Fibroblast of the conjunctiva (primary cell): ENCODE measurements around the gene HJURP.

Experiments used
- DNase-seq: peaks from one replicate; pipeline ENCODE4 v3.0.0-alpha.2; 2010; ENCODE audit warnings: low read depth

HJURP gene

DNA sequence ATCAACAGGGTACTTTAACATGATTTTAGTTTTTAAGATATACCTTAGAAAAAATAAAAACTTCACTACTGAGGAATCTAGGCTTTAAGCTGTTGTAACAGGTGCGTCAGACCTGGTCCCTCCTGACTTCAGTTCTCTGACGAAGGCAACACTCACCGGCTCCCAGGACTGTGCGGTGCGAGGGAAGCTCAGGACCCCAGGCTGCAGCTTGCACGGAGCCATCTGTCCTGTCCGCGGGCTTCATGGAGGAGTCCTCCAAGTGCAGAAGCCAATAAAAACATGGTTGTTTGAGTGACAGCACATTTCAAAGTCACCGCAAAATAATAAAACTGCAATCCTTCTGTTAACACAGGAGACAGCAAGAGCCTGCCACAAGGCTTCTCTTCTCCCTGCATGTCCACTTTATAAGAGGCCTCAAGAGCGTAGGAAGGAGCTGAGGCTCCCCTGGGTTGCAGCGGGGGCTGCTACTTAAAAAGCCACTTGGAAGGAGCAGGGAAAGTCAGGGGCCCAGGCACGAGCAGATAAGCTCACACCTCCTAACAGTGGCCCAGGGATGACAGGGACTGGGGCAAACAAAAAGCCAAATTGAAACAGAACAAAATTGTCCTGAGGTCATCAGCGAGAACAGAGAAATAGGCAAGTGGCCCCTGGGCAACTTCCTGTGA, 4.6 kb downstream of the HJURP start:
- no peak for DNase-seq

- no peak for DNase-seq
These were observed 6.1 kb downstream of the HJURP start for GRCh38 chr2:233848276-233848675.

- DNase-seq, result no peak
These were observed 7.0 kb downstream of the HJURP start for GRCh38 chr2:233847248-233847898.

DNA sequence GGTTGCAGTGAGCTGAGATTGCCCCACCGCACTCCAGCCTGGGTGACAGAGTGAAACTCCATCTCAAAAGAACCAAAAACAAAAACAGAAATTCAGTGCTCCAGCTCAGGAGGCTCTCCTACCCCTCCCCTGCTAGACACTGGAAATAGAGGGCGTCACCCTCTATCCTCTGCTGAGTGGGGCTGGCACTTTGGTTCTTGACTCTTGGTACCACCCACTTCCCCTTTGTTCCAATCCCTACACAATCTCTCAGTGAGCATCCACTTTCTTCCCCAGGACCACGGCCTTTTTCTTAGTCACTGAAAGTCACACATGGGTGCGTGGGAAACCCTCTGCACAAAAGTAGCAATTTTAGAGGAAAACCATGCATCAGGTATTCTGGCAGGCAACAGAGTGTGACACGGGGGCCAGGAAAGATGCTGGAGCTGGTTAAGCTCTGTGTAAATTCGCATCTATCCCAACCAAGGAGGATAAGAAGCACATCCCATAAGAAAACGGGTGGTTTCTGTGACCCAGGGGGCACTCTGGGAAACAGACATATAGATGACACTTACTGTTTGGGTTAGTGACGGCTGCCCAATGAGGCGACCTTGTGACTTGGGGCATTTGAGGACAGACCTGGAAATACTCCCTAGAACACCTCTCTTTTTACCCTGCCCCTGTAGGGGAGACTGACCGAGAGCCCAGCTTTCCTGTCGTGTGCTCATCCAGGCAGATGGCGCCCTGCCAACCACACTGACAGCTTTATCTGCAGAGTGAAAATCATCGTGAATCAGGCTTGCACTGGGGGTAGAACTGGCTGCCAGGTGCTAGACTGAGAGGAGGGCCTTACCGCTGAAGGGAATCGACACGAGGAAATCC, 7.7 kb downstream of the HJURP start:
- DNase-seq, result no peak

DNA sequence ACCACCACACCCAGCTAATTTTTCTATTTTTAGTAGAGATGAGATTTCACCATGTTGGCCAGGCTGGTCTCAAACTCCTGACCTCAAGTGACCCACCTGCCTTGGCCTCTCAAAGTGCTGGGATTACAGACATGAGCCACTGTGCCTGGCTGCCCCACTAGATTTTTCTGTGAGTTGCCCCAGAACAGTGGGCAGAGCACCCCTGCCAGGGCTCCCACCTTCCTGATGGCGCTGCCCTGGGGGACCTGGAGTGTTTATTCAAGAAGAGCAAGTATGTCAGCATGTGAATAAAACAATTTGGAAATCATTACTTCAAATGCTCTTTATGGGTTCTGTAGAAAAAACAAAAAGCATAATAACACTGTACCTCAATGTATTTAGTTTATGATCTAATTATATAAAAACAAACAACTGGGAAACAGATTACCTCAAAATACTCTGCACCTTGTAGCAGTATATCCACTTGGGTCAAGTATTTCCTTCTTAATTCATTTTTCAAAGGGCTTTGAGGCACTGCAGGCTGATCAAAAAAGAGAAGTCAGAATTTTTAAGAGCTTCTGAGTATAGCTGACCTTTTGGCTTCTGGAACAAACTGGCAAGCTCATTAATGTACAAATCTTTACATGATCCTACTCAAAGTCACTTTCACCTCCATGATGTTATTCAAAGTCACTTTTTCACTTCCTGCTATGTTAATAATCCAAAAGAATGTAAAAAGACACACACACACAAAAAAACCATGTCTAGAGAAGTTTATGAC, 8.9 kb downstream of the HJURP start:
- no peak for DNase-seq

DNA sequence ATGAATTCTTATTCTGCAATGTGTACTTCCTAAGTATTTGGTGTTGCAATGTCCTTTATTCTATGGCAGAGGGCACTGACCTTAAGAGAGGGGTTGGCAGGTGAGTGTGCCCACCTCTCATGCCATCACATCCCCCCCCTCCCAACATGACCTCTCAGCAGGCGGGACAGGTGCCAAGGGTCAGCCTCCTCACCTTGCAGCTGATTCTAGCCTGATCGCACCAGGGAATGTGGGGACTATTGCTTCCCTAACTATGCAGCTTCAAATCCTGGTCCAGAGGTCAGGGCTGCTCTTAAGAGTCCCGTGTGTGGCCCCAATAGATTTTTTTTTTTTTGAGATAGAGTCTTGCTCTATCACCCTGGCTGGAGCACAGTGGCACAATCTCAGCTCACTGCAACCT, 9.5 kb downstream of the HJURP start:
- no peak for DNase-seq

DNA sequence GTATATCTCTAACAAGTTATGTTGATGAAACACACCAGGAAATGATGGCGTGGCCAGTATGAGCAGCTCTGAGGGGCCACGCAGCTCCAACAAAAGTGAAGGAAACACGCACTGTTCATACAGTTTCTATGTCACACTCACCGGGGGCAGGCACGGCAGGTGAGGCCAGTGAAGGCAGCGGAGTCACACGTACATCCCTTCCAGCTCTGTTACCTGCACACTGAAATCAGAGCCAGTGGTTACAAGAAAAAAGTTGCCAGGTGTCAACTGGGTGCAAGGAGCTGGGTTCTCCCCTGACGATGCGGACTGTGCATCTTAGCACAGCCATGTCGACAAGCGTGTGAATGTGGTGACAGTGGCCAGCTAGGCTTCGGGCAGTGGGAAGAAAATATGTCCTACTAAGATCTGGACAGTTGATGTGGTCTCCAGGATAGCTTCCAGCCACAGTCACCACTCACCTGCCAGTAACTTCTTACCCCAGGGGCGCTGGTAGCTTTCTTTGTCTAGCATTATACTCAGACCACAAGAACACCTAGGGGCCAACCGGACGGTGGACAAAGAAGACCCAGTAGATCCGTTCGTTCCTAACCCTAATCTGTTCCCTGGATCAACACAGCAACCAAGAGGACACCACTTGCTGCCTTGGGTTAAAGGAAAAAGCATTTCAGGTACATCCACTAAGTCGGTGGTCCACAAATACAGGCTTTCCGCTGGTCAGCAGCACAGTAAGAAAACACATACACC, 10.1 kb downstream of the HJURP start:
- no peak for DNase-seq

DNA sequence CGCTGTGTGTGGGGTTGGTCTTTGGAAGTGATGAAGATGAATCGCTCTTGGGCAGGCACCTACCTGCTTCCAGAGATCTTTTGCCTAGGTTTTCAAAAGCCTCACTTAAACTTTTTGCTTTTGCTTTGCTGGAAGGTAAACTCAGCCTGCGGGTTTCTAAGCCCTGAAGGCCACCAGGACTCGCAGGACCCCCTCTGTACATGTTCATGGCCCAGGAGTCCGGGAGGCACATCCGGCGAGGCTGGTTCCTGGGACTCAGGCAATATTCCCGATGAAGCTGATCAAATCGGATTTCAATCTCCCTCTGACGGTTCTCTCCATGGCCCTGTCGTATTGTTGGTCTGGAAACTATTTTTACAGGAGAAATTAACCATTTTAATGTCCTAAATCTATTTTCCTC, 13.2 kb downstream of the HJURP start:
- no peak for DNase-seq

DNA sequence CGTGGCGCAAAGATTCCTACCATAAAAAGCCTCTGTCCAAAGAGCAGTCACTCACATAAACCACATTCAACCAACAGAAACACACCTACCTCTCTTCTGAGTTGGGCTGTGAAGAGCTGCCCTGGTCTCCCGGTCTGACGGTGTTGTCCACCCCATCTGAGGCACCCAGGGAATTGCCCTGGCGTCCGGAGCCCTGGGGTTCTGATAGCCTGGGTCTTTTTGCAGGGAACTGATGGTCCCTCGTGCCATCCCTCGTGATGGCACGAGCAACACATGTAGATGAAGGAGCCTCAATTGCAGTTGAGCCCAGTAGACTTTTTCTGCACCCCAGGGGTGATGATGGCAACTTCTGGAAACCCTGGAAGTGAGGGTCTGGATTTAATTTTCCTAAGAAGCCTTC, 13.8 kb downstream of the HJURP start:
- DNase-seq, result no peak

GRCh38 chr2:233839447-233839820, 14.9 kb downstream of the HJURP start:
- DNase-seq, result no peak

DNA sequence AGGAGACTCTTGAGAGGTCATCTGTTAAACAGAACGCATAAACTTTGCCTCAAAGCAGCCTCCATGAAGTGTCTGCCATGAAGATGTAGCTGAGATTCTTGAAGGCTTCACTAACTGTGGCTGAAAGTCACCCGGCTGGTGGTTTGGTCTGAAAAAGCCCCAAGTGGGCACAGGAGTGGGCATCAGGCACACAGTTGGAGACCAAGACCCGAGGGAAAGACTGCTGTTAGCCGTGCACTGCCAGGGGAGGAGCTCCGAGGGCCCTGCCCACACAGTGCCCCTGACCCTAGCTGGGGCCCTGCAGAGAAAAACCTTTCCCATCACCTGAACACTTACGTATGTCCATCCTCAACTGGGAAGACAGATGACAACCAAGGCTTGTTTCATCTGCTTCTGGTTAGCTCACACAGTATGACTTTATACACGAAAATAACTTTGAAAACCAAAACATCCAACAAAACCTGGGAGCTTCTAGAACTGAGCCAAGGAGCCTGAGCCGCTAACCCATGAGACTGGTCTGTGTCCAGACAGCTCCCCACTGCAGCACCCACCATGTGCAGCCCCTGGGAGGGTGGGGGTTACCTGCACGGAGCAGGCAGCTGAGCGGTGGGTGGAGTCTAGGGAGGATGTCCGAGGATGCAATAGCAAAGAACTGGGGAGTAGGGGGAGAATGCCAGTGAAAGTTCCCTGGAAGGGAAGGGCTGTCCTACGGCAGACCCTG, 15.4 kb downstream of the HJURP start:
- DNase-seq, result no peak

- DNase-seq, result no peak
These were observed 16.1 kb downstream of the HJURP start for GRCh38 chr2:233838251-233838650.

DNA sequence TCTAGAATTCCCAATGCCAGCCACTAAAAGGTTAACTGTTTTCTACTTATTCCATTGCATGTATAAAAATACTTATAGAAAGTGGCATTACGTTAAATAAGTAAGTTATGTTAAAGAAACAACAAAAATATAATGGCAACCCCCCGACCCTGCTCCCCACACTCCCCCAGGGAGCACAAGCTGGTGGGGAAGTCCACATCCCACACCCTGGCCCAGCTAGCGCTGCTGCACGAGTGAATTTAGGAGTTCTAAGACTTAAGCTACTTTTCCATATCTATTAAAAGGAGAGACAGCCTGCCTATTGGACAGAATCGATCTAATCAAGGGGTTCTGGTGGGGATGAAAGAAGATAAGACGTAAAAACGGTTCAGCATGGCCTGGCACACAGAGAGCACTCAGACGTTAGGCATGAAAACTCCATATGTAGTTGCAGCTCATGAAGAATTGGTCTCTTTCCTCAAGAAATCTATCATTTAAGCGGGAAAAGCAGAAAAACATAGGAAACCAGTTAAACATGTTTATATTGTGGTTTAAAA, 16.6 kb downstream of the HJURP start:
- DNase-seq, result no peak

- DNase-seq, result no peak
These were observed 18.0 kb downstream of the HJURP start for GRCh38 chr2:233836359-233836758.

DNA sequence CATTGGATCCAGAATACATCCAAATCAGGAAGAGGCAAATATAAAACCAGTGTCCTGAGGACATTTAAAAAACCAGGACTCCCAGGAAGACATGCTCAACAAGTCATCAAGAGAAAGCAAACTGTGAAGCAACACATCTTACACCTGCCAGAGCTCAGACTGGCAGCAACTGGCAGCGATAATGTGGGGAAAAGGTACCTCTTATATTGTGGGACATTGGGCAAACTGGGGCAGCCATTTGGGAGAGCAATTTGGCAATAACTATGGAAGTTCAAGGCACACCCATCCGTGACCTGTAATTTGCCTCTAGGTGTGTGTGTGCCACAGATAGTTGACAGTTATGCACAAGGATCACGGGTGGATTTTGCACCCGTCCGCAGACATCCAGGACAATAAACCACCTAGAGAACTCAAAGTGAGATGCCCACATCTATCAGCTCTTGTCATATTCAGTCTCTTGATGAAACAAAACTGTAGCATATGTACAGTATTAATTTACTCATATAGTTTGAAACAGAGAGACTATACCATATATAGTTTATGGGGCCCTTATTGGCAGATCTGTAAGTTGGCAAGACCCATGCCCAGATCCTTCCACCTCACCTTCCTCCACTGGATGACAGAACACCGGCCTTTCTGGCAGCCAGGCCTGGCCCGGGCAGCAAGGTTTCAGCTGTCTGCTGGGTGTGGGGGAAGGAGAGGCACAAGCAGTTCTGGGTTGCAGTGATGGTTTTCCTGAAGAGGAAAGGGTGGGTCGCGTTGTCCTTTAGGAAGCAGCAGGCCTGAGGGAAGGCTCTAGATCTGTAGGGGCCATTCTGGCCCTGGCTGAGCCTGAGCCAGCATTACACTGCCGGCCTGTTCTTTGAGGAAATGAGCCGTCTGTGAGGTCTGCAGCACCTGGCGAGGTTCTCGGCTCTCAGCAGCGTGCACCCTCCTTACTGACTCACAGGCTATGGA, 18.8 kb downstream of the HJURP start:
- no peak for DNase-seq

DNA sequence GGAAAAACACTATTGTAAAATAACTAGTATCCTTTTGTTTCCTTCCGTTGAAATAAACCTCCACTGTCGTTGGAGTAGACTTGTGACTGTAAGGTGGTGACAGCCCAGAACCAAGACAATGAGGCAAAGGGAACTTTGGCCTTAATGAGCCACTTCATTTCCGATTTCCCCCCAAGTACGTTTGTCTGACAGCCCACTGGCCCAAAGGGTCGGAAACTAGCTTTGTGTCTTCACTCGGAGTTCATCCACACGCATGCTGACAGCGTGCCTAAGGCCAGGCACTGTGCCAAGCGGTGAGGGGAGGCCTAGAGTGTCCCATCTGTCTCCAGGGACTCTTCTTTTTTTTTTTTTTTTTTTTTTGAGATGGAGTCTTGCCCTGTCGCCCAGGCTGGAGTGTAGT, 21.0 kb downstream of the HJURP start:
- no peak for DNase-seq

DNA sequence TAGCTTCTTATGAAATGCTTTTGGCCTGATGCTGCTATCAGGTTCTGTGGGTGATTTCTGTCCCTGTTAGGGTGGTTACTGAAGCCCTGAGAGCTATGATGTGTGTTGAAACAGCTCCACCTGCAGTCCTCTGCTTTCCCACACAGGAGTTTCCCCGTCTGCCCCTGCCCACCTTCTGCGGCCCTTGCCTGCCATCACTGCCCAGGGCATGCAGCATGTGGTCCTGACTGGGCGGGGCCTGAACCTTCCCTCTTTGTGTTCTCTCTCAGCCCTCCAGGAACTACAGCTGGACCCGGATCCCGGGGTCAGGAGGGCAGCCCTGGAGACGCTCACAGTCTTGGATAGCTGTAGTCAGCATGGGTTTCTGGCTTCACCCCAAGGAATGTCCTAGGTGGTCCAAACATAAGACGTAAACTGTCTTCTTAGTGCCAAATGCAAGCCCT, 21.4 kb downstream of the HJURP start:
- DNase-seq, result no peak

DNA sequence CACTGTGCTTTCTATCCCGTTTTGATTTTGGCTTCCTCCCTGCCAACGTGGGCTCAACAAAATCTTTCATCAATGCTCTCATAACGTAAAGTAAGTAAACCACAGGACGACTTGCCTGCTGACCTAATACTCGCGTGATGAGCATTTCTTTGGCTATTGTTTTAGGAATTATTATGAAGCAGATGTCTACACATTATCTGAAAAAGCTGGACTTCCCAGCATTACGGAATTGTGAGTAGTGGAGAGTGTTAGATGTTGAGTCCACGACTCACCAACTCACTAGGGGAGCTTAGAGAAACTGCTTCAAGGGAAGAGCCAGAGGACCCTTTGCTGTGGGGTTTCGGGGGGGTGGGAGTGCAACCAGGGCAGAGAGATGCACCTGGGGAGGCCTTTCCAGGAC, 21.9 kb downstream of the HJURP start:
- no peak for DNase-seq

- no peak for DNase-seq
These were observed 22.5 kb downstream of the HJURP start for GRCh38 chr2:233831861-233832260.
